Upper lobe of left lung (tissue), 4 donors: Measurements from ENCODE around the gene KLHL30.

Experiments used
- EP300 ChIP-seq, 4 donors: sonication (generic); formaldehyde crosslinking; IDR thresholded peaks; one replicate each; pipeline ENCODE4 v1.5.1; 2017; ENCODE audit warnings: antibody characterized with exemption in 4 of 4, control low read depth in 2 of 4
- POLR2A ChIP-seq, 4 donors: fragments of 450-650 bp; IDR thresholded peaks; one replicate each; pipeline ENCODE4 v1.5.1; 2016 to 2017; ENCODE audit warnings: antibody characterized with exemption in 4 of 4, mild to moderate bottlenecking in 2 of 4
- POLR2AphosphoS5 ChIP-seq, 2 donors: sonication (generic); formaldehyde crosslinking; IDR thresholded peaks; one replicate each; pipeline ENCODE4 v1.5.1; 2017; ENCODE audit warnings: antibody characterized with exemption in 2 of 2
- TF ChIP-seq, protein P1 (sequence below), 6 experiments: fragments of 450-650 bp in 4 of 6; fragments of 200-600 bp in 2 of 6; sonication (generic) in 2 of 6; IDR thresholded peaks; one replicate each; pipeline ENCODE4 v1.5.1; 2016 to 2019; ENCODE audit warnings: antibody characterized with exemption in 6 of 6

DNA sequence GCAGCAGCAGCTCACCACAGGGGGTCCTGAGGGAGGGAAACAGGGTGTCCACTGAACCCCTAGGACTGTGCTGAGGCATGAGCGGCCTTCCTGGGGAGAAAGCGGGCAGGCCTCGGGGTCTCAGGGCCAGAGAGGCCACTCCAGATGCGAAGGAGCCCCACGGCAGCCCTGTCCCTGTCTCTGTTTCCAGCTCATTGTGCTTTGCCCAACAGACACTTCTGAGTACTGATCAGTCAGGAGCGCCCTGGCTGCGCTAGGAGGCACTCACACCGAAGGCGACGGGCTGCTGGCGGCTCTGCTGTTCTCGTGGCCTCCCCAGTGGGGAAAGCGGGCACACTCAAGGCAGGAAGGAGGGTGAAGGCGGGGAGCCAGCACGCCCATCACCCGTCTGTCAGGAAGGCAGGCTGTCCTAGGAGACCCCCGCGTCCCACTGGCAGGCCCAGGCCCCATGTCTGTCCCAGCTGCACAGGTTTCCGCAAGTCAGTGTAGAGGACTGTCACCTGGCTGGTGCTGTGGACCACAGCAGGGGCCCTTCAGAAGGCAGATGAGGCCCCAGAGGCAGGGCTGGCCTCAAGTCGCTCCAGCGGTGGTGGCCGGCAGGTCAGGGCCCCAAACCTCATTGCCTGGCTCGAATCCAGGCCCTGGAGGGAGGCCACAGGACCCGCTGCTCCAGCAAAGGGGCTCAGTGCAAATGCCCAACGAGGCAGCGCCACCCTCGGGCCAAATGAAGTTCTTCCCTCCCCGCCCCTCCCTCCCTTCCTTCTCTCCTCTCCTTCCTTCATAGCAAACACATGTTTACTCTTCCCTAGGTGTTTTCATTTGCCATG, 31.6 kb upstream of the KLHL30 start:
- TF ChIP-seq POLR2A (IDR thresholded peaks at IDR 0.05) (no peak), POLR2AphosphoS5 (IDR thresholded peaks at IDR 0.05) (no peak), EP300 (IDR thresholded peaks at IDR 0.05) (no peak)
- TF ChIP-seq, protein P1, sequence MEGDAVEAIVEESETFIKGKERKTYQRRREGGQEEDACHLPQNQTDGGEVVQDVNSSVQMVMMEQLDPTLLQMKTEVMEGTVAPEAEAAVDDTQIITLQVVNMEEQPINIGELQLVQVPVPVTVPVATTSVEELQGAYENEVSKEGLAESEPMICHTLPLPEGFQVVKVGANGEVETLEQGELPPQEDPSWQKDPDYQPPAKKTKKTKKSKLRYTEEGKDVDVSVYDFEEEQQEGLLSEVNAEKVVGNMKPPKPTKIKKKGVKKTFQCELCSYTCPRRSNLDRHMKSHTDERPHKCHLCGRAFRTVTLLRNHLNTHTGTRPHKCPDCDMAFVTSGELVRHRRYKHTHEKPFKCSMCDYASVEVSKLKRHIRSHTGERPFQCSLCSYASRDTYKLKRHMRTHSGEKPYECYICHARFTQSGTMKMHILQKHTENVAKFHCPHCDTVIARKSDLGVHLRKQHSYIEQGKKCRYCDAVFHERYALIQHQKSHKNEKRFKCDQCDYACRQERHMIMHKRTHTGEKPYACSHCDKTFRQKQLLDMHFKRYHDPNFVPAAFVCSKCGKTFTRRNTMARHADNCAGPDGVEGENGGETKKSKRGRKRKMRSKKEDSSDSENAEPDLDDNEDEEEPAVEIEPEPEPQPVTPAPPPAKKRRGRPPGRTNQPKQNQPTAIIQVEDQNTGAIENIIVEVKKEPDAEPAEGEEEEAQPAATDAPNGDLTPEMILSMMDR (IDR thresholded peaks at IDR 0.05) = peak in 1 of 6 experiments; percentile 28
